Esophagus mucosa (tissue), 1 donor: ENCODE measurements around the gene SYNPR. TPM values are rescaled to one million over a fixed set of nuclear protein-coding genes. Genes with fewer than 3 reads are reported as not detected.
A peak's percentile ranks its signal among the peaks of the same experiment; 100 is the strongest.
"Not testable (repeated sequence)": the region's sequence is repeated elsewhere in the genome, so short reads cannot be mapped to it uniquely, and the experiment has no call there.

Experiments used
- ATAC-seq: fragments of 200-7000 bp; cut with Tn5 transposase; one replicate; pipeline ENCODE4 v1.9.1; 2020
- total RNA-seq: library from RNA; stranded (reverse); gene quantifications from one replicate; pipeline ENCODE4 v1.2.4, GENCODE V29; 2023
- donor health status: DM: yes; HTN: yes; CAD: no.

Gene SYNPR
- not detected for total RNA-seq

GRCh38 chr3:63278171-63279004 is at the start of gene SYNPR:
Gene SYNPR (plus strand): TSS chr3:63278308.
- no peak for ATAC-seq

GRCh38 chr3:63228677-63229076 is 49.4 kb upstream of the SYNPR start:
- no peak for ATAC-seq

- ATAC-seq: no peak
These were observed 48.0 kb upstream of the SYNPR start for GRCh38 chr3:63230146-63230545.

- ATAC-seq: no peak
These were observed 46.5 kb upstream of the SYNPR start for GRCh38 chr3:63231643-63232042.

- no peak for ATAC-seq
These were observed 45.2 kb upstream of the SYNPR start for GRCh38 chr3:63232764-63233396.

- no peak for ATAC-seq
These were observed 37.7 kb upstream of the SYNPR start for GRCh38 chr3:63240381-63240902.

- ATAC-seq: no peak
These were observed 36.0 kb upstream of the SYNPR start for GRCh38 chr3:63242124-63242523.

- no peak for ATAC-seq
These were observed 33.6 kb upstream of the SYNPR start for GRCh38 chr3:63244486-63244885.

- no peak for ATAC-seq
These were observed 32.3 kb upstream of the SYNPR start for GRCh38 chr3:63245726-63246241.

- no peak for ATAC-seq
These were observed 30.1 kb upstream of the SYNPR start for GRCh38 chr3:63248015-63248414.

- ATAC-seq: no peak
These were observed 26.6 kb upstream of the SYNPR start for GRCh38 chr3:63251499-63251898.

GRCh38 chr3:63255819-63256218 is 22.3 kb upstream of the SYNPR start:
- not testable (repeated sequence) for ATAC-seq

GRCh38 chr3:63264716-63265115 is 13.4 kb upstream of the SYNPR start:
- no peak for ATAC-seq

- no peak for ATAC-seq
These were observed 3.7 kb upstream of the SYNPR start for GRCh38 chr3:63274359-63274758.

- no peak for ATAC-seq
These were observed 1.1 kb downstream of the SYNPR start for GRCh38 chr3:63279005-63279841.

- ATAC-seq: no peak
These were observed 9.5 kb downstream of the SYNPR start for GRCh38 chr3:63287610-63288009.

- ATAC-seq: no peak
These were observed 12.6 kb downstream of the SYNPR start for GRCh38 chr3:63290686-63291085.

- no peak for ATAC-seq
These were observed 16.2 kb downstream of the SYNPR start for GRCh38 chr3:63294332-63294731.

GRCh38 chr3:63295356-63295755 is 17.2 kb downstream of the SYNPR start:
- no peak for ATAC-seq

- ATAC-seq: no peak
These were observed 17.7 kb downstream of the SYNPR start for GRCh38 chr3:63295806-63296205.

- ATAC-seq: no peak
These were observed 18.1 kb downstream of the SYNPR start for GRCh38 chr3:63296249-63296648.

- peak; percentile 60 for ATAC-seq
These were observed 25.1 kb downstream of the SYNPR start for GRCh38 chr3:63303238-63303637.

GRCh38 chr3:63304421-63304820 is 26.3 kb downstream of the SYNPR start:
- no peak for ATAC-seq
